ENCODE data around the gene STK38.
A peak's percentile ranks its signal among the peaks of the same experiment; 100 is the strongest.

The STK38 gene

DNA sequence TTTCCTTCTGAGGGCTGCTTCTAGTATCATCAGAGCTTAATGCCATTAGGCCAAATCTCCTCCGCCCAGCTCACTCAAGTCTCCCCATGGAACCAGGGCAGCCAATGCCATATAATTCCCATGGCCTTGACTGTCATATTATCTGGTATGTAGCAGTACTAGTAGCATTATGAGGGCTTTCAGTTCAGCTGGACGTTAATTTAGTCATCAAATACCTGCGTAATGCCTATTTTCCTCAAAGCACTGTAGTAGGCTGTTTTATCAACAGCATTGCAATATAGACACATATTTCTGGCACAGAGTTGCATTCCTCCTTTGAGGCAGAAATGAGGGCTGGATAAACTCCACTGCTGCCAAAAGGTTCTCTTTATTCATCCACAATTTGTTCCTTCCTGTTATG, 102.8 kb downstream of the STK38 start:
- no peak for DNase-seq
- H3K36me3 ChIP-seq (ENCODE audit: insufficient read depth, low read length), result peaks cover 12% of the 10 kb centered on the region
- H3K27me3 ChIP-seq (ENCODE audit: insufficient read depth, low read length, poor library complexity), result no peaks in the 10 kb centered on the region
- peak overlapping the region; percentile 87; the same call in 1 of the 2 replicates for H3K27ac ChIP-seq (ENCODE audit: low read length)
- peaks cover 76% of the 10 kb centered on the region for H3K79me2 ChIP-seq (ENCODE audit: insufficient read depth, low read length)
- no peak overlapping the region for H2AFZ ChIP-seq (ENCODE audit: low read depth, low read length)
- no peaks in the 10 kb centered on the region for H3K9me3 ChIP-seq (ENCODE audit: insufficient read depth, low read length, severe bottlenecking)
- H3K4me2 ChIP-seq (ENCODE audit: insufficient read depth, low read length), result peak overlapping the region; percentile 64
- H3K4me3 ChIP-seq (ENCODE audit: low read depth in 1 of 2, low read length in 2 of 2), result peak overlapping the region; percentile 89; a peak in 3 of 4 replicates
- no peak for ATAC-seq (ENCODE audit: insufficient read depth, low read depth)
- H3K9ac ChIP-seq (ENCODE audit: low read depth, low read length), result peak overlapping the region; percentile 97
- H3K4me1 ChIP-seq (ENCODE audit: insufficient read depth, low read length), result peaks cover 39% of the 10 kb centered on the region
- H4K20me1 ChIP-seq (ENCODE audit: insufficient read depth, low read length), result peaks cover 16% of the 10 kb centered on the region; the same call in 1 of the 2 replicates
- no peak for TF ChIP-seq EZH2 (IDR thresholded peaks at IDR 0.05; ENCODE audit: borderline replicate concordance, low read depth, low read length, severe bottlenecking)
